Effector CD8-positive, alpha-beta T cell (primary cell): ENCODE data around the gene UBA52.

Experiments used
- DNase-seq: peaks from one replicate; lab custom pipeline; 2025; lab: John Stamatoyannopoulos, UW

The UBA52 gene

DNA sequence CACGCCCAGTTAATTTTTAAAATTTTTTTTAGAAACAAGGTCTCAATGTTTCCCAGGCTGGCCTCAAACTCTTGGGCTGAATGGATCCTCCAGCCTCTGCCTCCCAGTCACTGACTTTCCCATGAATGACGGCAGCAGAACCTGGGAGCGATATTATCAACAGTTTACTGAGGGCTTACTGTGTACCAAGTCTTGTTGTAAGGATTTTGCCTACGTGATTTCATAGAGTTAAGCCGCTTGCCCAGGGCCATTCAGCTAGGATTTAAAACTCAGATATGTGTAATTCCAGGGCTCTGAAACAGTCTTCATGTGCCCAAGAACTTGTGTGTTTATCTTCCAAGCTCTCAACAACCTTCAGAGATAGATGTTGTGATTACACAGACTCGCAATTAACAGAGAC, 20.0 kb upstream of the UBA52 start:
- no peak for DNase-seq

DNA sequence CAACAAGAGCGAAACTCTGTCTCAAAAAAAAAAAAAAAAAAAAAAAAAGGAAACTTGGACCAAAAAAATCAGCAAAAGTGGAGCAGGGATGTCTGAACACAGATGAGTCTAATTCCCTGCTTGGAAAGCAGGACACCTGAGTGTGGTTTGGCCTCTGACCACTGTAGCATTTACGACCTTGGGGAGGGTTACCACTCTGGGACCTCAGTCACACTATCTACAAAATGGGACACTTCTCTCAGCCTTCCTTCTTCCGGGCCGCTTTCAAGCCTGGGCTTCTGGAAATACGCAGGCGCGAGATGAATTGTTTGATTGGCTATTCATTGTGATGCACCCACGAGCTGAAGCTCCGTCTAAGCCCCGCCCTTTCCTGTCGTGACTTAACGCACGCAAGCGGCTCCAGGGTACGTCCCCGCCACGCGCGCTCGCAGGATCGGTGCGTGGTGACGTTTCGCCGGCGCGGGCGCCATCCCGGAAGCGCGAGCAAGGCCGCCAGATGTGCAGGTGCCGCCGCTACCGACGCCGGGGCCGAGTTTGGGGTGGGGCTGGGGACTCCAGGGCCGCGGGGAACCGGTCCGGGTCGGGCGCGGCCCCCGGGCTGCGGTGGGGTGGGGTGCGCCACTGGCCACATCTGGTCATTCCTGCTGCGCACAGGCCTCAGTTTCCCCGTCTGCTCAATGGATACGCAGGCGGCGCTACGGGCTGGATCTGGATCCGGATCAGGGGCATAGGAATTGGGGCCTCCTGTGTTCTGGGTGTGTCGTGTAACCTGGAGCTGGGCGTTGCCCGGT, 14.1 kb upstream of the UBA52 start, which contains the start of gene KXD1:
Gene KXD1, plus strand, starts transcription at position 460 of the 791 bp plus-strand sequence. CDS start 4,187 bp downstream, outside the sequence.
- peak; percentile 95 for DNase-seq

DNA sequence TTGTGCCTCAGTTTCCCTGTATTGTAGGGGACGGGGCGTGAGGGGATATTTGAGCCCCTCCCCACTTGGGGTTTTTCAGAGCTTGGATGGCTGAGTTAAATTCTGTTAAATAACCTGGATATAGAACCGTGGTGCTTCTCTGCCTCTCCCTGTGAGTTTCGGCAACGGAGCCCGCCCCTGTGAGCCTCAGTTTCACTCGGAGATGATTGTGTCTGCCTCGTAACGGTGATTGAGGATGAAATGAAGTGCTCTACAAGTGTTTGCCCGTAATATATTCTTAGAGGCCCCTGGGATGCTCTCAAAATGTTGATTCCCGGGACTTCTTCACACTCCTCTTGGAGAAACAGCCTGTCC, 13.5 kb upstream of the UBA52 start:
- DNase-seq: no peak

DNA sequence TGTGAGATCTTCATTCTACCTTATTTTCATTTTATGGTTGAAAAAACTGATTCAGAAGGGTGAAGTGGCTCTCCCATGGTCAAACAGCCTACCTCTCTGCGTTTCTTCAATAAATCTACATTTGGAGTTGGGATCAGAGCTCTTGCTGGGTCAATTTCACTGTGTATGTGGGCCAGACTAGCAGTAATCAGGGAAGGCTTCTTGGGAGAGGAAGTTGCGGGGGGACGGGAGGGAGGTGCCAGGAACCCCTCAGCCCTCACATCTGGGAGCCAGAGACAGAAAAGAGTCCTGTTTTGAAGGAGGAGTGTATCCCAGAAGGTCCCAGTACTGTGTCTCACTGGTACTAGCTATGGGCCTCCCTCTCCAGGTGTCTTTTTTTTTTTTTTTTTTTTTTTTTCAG, 13.1 kb upstream of the UBA52 start:
- no peak for DNase-seq

DNA sequence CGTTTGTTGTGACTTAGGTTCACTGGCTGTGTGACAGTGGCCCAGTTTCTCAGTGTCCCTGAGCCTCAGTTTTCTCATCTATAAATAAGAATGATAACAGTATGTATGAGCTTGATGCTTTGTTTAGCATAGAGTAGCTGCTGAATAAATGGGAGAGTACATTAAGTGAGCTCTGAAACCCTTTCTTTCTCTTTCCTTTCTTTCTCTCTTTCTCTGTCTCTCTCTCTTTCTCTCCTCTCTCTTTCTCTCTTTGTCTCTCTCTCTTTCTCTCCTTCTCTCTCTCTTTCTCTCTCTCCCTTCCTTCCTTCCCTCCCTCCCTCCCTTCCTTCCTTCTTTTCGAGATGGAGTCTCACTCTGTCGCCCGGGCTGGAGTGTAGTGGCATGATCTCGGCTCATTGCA, 12.0 kb upstream of the UBA52 start:
- DNase-seq: no peak

DNA sequence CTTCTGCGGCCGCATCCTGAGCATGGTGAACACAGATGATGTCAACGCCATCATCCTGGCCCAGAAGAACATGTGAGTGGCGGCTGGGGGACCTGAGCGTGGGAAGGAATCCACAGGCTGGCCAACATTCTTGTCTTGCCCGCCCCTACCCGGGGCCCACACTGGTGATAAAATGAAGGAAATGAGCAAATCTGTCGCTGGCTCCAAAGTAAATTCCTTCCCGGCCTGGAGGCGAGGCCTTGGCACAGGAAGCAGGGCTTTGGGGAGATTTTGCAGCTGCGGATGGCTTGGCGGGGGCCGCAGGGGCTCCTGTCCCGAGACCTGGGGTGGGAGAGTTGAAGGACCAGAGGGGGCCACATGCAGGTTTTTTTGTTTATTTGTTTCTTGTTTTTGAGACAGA, 9.6 kb upstream of the UBA52 start:
- no peak for DNase-seq

DNA sequence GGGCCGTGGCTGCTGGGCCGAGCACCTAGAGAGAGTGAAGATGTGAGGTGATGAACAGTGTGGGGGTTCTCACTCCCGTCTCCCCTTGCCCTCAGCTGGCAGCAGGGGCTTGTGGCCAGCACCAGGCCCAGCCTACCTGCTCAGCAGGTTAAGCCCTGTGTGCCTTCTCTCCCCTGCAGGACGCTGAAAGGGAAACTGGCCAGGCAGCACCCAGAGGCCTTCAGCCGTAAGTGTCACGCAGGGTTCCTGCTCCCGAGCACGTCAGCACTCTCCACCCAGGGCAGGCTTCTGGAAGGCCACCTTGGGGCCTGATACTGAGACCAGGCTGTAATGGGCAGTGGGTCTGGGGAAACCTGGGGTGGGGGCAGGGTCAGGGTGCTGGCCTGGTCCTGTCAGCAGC, 4.7 kb upstream of the UBA52 start:
- no peak for DNase-seq

DNA sequence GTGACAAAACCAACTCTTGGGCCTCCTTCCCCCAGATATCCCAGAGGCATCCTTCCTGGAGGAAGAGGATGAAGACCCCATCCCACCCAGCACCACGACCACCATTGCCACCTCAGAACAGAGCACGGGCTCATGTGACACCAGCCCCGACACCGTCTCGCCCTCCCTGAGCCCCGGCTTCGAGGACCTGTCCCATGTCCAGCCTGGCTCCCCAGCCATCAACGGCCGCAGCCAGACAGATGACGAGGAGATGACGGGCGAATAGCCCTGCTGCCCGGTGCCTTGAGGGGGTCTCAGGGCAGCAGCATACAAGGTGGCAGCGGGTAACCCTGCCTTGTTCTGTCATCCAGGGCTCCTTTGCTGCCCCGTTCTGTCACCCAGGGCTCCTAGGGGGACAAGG, 3.3 kb upstream of the UBA52 start:
- DNase-seq: no peak

DNA sequence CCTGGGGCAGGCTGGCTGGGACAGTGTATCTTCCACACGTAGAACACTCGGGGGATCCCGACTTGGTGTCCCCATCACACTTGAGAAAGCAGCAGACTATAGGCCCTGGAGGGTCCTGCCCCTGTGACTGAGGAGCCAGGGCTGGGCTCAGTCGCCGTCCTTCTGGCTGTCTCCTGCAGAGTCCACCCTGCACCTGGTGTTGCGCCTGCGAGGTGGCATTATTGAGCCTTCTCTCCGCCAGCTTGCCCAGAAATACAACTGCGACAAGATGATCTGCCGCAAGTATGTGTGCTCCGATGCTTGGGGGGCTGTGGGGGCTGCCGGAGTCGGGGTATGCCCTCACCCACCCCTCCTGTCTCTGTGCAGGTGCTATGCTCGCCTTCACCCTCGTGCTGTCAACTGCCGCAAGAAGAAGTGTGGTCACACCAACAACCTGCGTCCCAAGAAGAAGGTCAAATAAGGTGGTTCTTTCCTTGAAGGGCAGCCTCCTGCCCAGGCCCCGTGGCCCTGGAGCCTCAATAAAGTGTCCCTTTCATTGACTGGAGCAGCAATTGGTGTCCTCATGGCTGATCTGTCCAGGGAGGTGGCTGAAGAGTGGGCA, 3.1 kb downstream of the UBA52 start:
- DNase-seq: no peak

DNA sequence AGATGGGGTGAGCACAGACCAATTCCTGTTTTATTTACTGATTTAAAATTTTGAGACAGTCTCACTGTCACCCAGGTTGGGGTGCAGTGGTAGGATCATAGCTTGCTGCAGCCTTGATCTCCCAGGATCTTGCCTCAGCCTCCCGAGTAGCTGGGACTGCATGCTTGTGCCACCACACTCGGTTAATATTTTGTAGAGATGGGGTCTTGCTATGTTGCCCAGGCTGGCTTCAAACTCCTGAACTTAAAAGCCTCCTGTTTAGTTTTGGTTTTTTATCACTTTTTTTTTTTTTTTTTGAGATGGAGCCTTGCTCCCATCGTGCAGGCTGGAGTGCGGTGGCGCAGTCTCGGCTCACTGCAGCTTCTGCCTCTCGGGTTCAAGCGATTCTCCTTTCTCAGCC, 4.7 kb downstream of the UBA52 start:
- no peak for DNase-seq

DNA sequence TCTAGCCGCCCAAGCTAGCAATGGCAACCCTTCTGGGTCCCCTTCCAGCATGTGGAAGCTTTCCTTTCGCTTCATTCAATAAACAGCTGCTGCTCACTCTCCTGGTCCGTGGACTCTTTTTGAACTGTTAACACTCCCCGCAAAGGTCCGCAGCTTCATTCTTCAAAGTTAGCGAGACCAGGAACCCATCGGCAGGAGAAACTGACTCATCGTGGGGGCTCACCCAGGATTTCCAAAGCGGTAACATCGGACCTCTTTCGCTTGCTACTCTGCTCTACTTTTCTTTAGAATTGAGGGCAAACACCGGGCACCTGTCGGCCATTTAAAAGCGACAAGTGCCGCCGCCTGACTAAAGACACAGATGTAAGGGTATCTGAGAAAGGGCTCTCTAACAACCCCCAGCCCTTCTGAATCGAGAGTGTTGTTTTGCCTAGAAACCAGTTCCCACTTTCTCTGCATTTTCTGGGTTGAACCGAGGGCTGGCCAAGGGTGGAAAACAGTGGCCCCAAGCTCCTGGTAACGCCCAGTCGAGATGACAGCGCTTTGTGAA, 5.8 kb downstream of the UBA52 start:
- no peak for DNase-seq

DNA sequence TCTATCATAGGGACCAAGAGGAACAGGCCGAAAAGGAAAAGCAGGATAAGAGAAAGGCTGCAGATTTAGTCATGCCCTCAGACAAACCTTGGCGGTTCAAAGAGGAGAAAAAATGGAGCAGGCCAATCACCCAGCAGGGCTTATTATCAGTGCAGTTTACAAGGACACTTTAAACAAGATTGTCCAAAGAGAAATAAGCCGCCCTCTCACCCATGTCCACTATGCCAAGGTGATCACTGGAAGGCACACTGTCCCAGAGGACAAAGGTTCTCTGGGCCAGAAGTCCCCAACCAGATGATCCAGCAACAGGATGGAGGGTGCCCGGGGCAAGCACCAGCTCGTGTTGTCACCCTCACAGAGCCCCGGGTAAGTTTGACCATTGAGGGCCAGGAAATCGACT, 8.7 kb downstream of the UBA52 start:
- DNase-seq: no peak

DNA sequence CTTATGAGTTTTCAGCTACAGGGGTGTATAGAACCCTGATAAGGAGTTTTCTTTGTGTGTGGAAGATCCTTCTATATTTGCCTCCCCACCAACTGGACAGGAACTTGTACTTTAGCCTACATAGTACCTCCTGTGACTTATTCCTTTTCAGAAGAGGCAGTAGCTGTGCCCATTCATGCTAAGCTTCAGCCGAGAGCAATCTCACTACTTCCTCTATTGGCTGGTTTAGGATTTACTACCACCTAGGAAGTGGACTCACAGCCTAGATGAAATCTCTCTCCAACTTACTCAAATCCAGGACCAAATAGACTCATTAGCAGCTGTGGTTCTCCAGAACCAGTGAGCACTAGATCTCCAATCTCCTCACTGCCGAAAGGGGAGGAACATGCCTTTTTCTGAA, 14.6 kb downstream of the UBA52 start:
- no peak for DNase-seq

DNA sequence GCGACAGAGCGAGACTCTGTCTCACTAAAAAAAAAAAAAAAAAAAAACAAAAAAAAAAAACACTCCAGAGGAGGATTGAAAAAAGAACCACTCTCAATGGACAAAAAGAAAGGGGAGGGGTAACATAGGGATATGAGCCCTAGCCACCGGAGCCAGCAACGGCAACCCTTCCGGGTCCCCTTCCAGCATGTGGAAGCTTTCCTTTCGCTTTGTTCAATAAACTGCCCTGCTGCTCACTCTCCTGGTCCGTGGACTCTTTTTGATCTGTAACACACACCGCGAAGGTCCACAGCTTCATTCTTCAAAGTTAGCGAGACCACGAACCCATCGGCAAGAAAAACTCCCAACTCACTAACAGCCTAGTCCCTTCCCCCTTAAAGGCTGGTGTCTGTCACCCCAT, 15.9 kb downstream of the UBA52 start:
- no peak for DNase-seq

DNA sequence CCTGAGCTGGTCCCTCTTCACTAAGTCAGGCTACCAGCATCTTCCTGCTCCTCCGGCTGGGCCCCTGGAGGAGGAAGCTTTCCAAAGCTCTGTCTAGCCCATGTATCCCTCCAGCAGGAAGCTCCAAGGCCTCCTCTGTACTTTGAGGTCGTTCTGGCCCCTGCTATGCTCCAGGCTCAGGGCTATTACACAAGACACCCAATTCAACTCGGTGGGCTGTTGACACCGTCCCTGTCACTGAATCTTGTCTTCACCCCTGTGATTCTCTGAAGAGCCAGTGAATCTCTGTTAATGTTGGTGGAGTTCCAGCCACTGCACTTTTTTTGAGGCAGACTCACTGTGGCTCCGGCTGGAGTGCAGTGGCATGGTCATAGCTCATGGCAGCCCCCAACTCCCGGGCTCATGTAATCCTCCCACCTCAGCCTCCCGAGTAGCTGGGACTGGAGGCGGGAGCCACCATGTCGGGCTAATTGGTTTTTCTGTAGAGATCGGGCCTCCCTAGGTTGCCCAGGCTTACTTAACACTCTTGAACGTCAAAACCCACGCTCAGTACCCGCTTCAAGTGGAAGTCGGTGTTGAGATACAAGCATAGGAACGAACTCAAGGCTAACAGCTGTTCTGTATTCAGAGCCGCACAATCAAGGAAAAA, 16.4 kb downstream of the UBA52 start:
- DNase-seq: no peak

DNA sequence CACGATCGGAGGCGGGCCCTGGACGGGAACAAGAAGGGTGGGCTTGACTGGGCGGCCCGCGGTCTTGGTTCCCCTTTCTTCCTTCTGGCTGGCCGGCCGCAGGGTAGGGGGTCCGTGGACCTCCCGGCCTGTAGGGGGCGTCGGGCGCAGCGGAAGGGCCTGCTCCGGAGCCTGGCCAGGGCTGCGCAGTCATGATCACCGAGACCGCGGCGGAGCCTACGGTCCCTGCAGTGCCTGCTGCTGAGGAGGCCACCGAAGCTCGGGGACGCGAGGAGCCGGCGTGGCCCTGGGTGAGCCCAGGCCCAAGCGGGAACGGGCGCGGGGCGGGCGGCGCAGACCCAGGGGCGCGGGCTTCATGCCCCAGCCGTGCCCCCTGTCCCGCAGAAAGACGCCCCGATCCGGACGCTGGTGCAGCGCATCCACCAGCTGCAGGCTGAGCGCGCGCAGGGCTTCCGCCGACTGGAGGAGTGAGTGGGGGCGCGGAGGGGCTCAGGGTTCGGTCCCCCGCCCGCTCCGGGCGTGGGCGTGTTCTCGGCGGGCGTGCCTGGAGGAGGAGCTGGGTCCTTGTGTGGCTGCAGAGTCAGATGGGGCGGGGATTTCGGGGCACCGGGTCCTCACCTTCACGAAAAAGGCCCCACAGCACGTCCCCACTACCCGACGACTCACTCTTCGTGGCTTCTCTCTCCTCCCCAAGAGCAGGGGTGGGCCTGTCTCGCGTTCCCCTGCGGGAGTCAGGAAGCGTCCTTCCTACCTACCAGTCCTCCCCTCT, 17.1 kb downstream of the UBA52 start, which contains the start of gene REX1BD:
Gene REX1BD, plus strand, starts transcription at position 188 of the 769 bp plus-strand sequence. Its CDS starts 4 bp downstream, at position 192.
- DNase-seq: peak; percentile 82

DNA sequence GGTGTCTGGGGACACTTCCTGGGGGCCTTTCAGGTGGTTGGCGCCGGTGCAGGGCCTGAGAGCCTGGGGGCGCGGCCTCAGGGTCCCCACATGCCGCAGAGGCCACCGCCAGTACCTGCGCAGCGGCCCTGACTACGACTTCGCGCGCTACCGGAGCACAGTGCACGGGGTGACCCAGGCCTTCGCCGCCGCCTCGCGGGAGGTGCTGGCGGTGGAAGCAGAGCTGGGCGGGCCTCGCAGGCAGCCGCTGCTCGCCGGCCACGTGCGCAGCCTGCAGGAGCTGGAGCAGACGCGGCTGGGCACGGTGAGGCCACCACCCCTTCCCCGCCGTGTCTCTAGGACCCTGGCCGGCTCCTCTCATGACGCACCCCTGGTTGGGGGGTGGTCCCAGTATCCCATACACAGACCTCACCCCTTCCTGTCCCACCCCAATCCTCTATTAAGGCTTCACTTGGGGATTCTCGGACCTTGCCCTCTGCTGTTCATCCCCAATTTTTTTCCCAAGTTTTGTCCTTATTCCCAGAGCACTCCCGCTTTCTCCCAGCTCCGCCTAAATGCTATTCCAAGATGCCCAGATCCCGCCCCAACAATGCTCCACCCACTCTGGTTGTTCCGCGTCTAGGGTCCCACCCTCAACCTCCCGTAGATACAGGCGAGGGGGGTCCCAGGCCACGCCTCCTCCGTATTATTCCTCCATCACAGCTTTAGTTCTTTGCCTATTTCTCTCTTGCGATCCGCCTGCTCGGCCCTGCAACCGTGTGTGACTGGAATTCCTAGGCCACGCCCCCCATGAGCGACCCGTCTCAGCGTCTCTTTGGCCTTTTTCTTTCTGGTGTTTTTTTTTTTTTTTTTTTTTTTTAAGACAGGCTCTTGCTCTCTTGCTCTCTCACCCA, 18.0 kb downstream of the UBA52 start:
- peak; percentile 67 for DNase-seq

DNA sequence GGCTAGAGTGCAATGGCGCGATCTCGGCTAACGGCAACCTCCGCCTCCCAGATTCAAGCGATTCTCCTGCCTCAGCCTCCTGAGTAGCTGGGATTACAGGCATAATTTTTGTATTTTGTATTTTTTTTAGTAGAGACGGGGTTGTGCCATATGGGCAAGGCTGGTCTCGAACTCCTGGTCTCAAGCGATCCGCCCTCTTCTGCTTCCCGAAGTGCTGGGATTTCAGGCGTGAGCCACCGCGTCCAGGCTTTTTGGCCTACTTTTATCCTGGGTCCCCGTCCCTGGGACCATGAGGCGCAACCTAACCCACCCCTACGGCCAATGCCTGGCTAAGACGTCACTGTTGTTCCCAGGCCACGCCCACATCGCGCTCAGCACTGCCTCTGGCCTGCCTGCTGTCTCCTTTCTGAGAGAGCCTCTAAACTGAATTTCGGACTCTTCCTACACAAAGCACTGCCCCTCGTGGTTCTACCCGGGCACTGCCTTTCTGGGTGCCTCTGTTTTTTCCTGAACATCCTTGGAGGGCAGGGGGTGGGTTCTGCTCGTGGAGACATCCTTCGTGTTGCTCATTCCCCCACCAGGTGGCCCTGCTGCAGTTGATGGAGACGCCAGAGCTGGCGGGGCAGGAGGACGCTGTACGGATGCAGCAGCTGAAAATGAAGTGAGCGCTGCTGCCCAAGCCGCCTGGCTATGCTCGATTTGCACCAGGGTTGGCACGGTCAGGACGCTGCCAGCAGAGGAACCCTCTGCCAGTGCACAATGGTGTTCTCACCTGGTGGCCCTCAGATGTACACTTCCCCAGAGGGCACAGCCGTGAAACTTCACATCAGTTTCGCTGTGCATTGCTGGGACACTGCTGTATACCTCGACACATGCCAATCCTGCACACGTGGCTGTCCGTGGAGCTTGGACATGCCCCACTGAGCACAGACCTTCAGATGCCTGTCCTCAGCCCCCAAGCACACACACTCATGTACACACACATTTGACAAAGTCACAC, 18.9 kb downstream of the UBA52 start:
- DNase-seq: no peak

DNA sequence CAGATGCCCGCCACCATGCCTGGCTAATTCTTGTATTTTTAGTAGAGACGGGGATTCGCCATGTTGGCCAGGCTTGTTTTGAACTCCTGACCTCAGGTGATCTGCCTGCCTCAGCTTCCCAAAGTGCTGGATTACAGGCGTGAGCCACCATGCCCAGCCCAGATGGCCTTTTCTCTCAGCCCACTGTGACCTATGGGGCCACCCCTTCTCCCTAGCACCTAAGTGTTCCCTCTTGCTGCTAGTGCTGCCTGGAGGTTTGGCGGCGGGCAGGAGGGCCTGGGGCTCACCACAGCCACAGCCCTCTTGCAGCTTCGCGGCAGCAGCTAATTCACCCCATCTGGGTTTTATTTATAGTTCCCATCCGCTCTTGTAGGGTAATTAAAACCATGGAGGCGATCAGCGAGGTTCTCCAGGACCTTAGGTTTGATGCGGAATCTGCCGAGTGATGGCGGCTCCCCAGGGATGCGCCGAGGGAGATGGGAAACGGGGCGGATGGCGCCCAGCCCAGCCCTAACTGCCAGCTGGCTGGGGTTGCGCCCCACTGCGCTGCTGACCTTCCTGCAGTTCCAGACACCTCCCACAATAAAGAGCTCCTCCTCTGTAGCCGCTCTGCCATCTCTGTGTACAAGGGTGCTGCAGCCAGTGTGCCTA, 20.2 kb downstream of the UBA52 start:
- DNase-seq: no peak
